Measurements from ENCODE around the gene PHPT1.

PHPT1 gene

GRCh38 chr9:136854842-136855460 lies 5.7 kb downstream of the PHPT1 start:
- DNase-seq, result no peak
- TF ChIP-seq POLR2A (IDR thresholded peaks at IDR 0.05; ENCODE audit: low read length), result no peak
- no peak for TF ChIP-seq GATA1 (IDR thresholded peaks at IDR 0.05; ENCODE audit: low read depth, low read length)

DNA sequence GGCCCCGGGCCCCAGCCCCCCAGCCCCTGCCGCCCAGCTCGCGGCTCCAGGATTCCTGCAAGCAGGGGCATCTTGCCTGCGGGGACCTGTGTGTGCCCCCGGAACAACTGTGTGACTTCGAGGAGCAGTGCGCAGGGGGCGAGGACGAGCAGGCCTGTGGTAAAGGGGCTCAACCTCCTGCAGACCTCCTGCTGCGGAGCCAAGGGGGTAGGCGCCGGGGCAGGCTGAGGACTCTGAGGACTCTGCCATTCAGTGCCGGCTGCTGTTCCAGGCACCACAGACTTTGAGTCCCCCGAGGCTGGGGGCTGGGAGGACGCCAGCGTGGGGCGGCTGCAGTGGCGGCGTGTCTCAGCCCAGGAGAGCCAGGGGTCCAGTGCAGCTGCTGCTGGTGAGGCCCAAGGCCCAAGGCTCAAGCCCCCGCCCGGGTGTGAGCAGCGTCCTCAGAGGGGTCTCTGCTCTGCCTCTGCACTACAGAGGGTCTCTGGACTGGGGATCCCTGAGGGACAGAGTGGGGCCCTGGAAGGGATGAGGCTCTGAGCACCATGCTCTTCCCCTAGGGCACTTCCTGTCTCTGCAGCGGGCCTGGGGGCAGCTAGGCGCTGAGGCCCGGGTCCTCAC lies 6.4 kb downstream of the PHPT1 start:
- no peak for TF ChIP-seq GATA1 (IDR thresholded peaks at IDR 0.05; ENCODE audit: low read depth, low read length)
- no peak for TF ChIP-seq POLR2A (IDR thresholded peaks at IDR 0.05; ENCODE audit: low read length)
- DNase-seq, result no peak

DNA sequence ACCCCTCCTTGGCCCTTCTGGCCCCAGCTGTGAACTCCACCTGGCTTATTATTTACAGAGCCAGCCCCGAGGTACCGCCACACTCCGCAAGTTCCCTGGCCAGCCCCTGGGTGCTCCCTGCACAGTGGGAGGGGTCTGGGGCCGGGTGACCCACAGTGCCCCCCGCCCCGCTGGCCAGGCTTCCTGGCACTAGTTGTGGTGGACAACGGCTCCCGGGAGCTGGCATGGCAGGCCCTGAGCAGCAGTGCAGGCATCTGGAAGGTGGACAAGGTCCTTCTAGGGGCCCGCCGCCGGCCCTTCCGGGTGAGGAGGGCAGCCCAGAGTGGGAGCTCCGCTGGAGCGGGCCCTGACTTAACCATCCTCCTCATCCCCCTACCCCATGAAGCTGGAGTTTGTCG lies 6.9 kb downstream of the PHPT1 start:
- no peak for DNase-seq
- TF ChIP-seq POLR2A (IDR thresholded peaks at IDR 0.05; ENCODE audit: low read length) (no peak), GATA1 (IDR thresholded peaks at IDR 0.05; ENCODE audit: low read depth, low read length) (no peak)

GRCh38 chr9:136856541-136857141 lies 7.4 kb downstream of the PHPT1 start:
- TF ChIP-seq GATA1 (IDR thresholded peaks at IDR 0.05; ENCODE audit: low read depth, low read length) (no peak), POLR2A (IDR thresholded peaks at IDR 0.05; ENCODE audit: low read length) (no peak)
- no peak for DNase-seq

DNA sequence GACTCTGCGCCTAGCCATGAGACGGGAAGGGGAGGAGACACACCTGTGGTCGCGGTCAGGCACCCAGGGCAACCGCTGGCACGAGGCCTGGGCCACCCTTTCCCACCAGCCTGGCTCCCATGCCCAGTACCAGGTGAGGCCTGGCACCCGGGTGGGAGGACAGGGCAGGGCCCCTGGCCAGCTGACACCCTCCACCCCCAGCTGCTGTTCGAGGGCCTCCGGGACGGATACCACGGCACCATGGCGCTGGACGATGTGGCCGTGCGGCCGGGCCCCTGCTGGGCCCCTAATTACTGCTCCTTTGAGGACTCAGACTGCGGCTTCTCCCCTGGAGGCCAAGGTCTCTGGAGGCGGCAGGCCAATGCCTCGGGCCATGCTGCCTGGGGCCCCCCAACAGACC lies 8.0 kb downstream of the PHPT1 start:
- no peak for DNase-seq
- no peak for TF ChIP-seq GATA1 (IDR thresholded peaks at IDR 0.05; ENCODE audit: low read depth, low read length)
- no peak for TF ChIP-seq POLR2A (IDR thresholded peaks at IDR 0.05; ENCODE audit: low read length)

DNA sequence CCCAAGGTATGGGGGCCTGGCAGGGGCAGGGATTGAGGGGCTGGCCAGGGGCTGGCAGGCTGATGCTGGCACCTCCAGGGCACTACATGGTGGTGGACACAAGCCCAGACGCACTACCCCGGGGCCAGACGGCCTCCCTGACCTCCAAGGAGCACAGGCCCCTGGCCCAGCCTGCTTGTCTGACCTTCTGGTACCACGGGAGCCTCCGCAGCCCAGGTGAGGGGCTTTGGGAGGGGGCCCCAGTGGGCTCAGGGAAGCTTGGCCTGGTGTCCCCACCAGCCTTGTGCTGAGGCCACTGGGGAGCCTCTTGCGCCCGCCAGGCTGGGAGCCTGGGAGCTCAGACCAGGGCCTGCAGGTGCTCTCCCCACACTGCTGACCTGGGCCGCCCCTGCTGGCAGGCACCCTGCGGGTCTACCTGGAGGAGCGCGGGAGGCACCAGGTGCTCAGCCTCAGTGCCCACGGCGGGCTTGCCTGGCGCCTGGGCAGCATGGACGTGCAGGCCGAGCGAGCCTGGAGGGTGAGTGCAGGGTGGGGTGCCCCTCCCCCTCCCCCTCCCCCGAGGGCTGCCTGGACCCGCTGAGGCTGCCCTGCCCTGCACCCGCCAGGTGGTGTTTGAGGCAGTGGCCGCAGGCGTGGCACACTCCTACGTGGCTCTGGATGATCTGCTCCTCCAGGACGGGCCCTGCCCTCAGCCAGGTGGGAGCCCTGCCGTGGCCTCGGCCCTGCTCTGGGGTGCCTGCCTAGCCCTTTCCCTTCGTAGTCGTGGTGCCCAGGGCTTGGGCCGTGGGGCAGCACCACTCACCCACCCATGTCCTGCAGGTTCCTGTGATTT lies 8.6 kb downstream of the PHPT1 start:
- TF ChIP-seq POLR2A (IDR thresholded peaks at IDR 0.05; ENCODE audit: low read length) (no peak), GATA1 (IDR thresholded peaks at IDR 0.05; ENCODE audit: low read depth, low read length) (no peak)
- no peak for DNase-seq

- DNase-seq, result no peak
- TF ChIP-seq POLR2A (IDR thresholded peaks at IDR 0.05; ENCODE audit: low read length), result no peak
- TF ChIP-seq GATA1 (IDR thresholded peaks at IDR 0.05; ENCODE audit: low read depth, low read length), result no peak
These were observed 9.2 kb downstream of the PHPT1 start for GRCh38 chr9:136858452-136858843.

DNA sequence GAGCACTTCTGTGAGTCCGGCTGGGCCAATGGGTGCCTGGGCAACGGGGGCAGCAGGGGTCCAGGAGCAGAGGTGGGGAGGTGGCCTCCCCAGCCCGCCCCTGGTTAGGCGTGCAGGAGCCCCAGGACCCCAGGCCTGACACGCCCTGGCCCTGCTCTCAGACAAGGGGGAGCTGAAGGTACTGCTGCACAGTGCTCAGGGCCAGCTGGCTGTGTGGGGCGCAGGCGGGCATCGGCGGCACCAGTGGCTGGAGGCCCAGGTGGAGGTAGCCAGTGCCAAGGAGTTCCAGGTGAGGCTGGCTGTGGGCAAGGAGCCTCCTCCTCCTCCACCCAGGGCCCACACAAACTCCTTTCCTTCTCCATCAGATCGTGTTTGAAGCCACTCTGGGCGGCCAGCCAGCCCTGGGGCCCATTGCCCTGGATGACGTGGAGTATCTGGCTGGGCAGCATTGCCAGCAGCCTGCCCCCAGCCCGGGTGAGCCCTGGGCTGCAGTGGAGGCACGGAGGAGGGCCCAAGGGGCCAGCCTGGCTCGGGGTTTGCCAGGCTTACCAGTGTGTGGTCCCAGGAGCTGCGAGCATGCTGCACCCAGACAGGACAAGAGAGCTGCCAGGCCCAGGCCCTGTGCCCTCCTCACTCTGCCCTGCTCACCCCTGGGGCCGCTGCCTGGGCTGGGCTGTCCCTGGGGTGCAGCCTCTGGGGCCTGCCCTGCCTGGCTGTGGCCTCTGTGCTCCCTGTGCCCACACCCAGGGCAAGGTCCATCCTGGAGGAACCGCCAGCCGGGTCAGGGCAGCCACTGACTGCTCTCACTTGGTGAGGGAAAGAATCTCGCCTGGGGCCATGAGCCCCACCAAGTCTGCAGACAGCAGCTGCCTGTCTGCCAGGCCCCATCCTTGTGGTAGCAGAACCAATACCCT lies 9.9 kb downstream of the PHPT1 start:
- peak; percentile 48 to 53 for DNase-seq
- no peak for TF ChIP-seq POLR2A (IDR thresholded peaks at IDR 0.05; ENCODE audit: low read length)
- TF ChIP-seq GATA1 (IDR thresholded peaks at IDR 0.05; ENCODE audit: low read depth, low read length), result no peak

DNA sequence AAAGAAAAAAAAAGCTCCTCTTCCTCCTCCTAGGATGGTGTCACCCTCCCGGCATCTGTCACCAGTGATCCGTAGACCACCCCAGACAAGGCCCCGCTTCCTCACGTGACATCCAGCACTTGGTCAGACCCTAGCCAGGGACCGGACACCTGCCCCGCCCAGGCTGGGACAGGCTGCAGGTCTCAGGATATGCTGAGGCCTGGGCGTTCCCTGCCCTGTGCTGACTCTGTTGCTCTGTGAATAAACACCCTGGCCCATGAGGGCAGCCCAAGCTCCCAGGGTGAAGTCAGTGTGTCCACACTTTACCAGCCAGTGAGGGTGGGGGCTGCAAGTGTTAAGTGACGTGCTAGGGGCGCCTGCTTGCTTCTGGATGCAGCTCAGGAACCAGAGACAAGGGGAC lies 11.3 kb downstream of the PHPT1 start:
- no peak for TF ChIP-seq POLR2A (IDR thresholded peaks at IDR 0.05; ENCODE audit: low read length)
- no peak for TF ChIP-seq GATA1 (IDR thresholded peaks at IDR 0.05; ENCODE audit: low read depth, low read length)
- DNase-seq, result no peak

GRCh38 chr9:136860933-136861873 lies 12.0 kb downstream of the PHPT1 start:
- TF ChIP-seq GATA1 (IDR thresholded peaks at IDR 0.05; ENCODE audit: low read depth, low read length) (no peak), POLR2A (IDR thresholded peaks at IDR 0.05; ENCODE audit: low read length) (peak; percentile 17)
- DNase-seq, result no peak

- TF ChIP-seq POLR2A (IDR thresholded peaks at IDR 0.05; ENCODE audit: low read length) (no peak), GATA1 (IDR thresholded peaks at IDR 0.05; ENCODE audit: low read depth, low read length) (no peak)
- DNase-seq, result no peak
These were observed 12.8 kb downstream of the PHPT1 start for GRCh38 chr9:136861874-136862457.
